ENCODE results near the gene TP53BP2. TPM values are rescaled to one million over a fixed set of nuclear protein-coding genes. Genes with fewer than 3 reads are reported as not detected.

Gene TP53BP2
- total RNA-seq, 1 experiment from 2014 or later = 38.2 TPM

DNA sequence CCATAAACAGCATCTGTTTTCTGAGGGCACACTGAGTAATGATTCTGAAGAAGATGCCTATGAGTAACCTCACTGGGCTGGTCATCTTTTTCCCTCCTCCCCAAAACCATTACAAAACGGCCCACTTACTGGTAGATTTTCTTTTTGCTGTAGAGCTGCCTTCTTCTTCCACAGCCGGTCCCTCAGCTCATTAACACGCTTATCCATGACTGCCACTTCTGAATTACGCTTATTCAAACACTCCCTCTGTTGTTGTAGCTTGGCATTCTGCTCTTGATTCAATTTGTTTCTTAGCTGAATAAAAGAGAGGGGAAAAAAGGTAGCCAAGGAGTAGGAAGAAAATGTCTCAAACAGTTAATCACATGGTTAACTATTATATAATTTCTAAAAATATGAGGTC, 43.1 kb downstream of the TP53BP2 start:
- no peak overlapping the region for H3K4me2 ChIP-seq (ENCODE audit: low read length)
- intact Hi-C loops (cut with micrococcal nuclease) = no loop called here
- H3K9me2 ChIP-seq (ENCODE audit: insufficient read depth) = no peaks in the 10 kb centered on the region
- no peak overlapping the region for H3K4me3 ChIP-seq (replicated peaks in 1 of 2; ENCODE audit: low read depth in 1 of 2, low read length in 2 of 2)
- BruUV-seq (replicated peaks) = no TSS peak
- DNase-seq (ENCODE audit: low read depth, low spot score) (no peak), ATAC-seq (no peak)
- no peaks in the 10 kb centered on the region for H3K79me2 ChIP-seq (ENCODE audit: insufficient read depth, low read length)
- H2AFZ ChIP-seq (ENCODE audit: low read depth, low read length, poor library complexity, severe bottlenecking) = no peak overlapping the region
- H3K27ac ChIP-seq (ENCODE audit: low read depth, low read length) = no peak overlapping the region
- ChIA-PET POLR2A (no interaction called here), RAD21 (ENCODE audit: low non-redundant PET in 1 of 2, low total read pairs in 2 of 2, uncharacterized antibody in 2 of 2, unreplicated experiment in 2 of 2) (interaction anchor here in 1 of 2 experiments (0.6 kb wide), 1 partner anchor 301 kb away, joined by 10 read pairs; no protein-coding TSS in a partner anchor), CTCF (no interaction called here)
- no peak overlapping the region for H3K9ac ChIP-seq (ENCODE audit: low read length)
- TF ChIP-seq ZFX (IDR thresholded peaks at IDR 0.05) = no peak
- no peak for TF ChIP-seq EZH2 (IDR thresholded peaks at IDR 0.05)
- no peak for TF ChIP-seq POLR2A (IDR thresholded peaks at IDR 0.05; ENCODE audit: borderline replicate concordance, extremely low read depth, insufficient read depth, insufficient read length)
- TF ChIP-seq RAD21 (IDR thresholded peaks at IDR 0.05; ENCODE audit: low read depth) = no peak
- TF ChIP-seq CBX3 (IDR thresholded peaks at IDR 0.05; ENCODE audit: low read depth) = no peak
- no peak for TF ChIP-seq REST (IDR thresholded peaks at IDR 0.05; ENCODE audit: low read depth)
- no peaks in the 10 kb centered on the region for H3K4me1 ChIP-seq (ENCODE audit: control insufficient read depth in 1 of 2, insufficient read depth in 2 of 2, low read length in 2 of 2)
- no peaks in the 10 kb centered on the region for H4K20me1 ChIP-seq (ENCODE audit: insufficient read depth)
- peaks cover 18 to 45% of the 10 kb centered on the region in 2 experiments; a peak in 3 of 4 replicates for H3K36me3 ChIP-seq (ENCODE audit: control insufficient read depth in 1 of 2, insufficient read depth in 2 of 2, low read length in 2 of 2)
- no peaks in the 10 kb centered on the region for H3K27me3 ChIP-seq (ENCODE audit: insufficient read depth, low read length)
- no peaks in the 10 kb centered on the region for H3K9me3 ChIP-seq (ENCODE audit: control insufficient read depth in 1 of 2, insufficient read depth in 1 of 2, low read depth in 1 of 2, low read length in 2 of 2)

DNA sequence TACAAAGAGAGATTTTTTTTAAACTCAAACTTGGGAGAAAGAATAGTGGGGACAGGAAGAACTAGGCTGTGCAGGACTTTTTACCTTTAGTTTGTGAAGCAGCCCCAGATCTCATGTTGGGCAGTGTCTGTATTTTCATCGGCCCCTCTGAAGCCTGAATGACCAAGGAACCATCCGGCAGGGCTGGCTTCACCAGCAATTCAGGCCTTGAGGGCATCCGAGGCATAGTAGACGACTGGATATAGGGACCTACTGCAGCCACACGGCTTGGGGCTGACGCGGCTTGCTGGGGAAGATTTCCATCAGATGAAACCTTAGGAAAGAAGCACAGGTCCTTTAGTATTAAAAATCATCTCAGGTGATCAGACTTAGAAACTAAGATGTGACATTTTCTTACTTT, 43.7 kb downstream of the TP53BP2 start:
- Histone ChIP-seq H3K9me2 (ENCODE audit: insufficient read depth) (no peaks in the 10 kb centered on the region), H3K79me2 (ENCODE audit: insufficient read depth, low read length) (no peaks in the 10 kb centered on the region), H3K36me3 (ENCODE audit: control insufficient read depth in 1 of 2, insufficient read depth in 2 of 2, low read length in 2 of 2) (peaks cover 18 to 45% of the 10 kb centered on the region in 2 experiments; a peak in 3 of 4 replicates), H3K9me3 (ENCODE audit: control insufficient read depth in 1 of 2, insufficient read depth in 1 of 2, low read depth in 1 of 2, low read length in 2 of 2) (no peaks in the 10 kb centered on the region), H3K27me3 (ENCODE audit: insufficient read depth, low read length) (no peaks in the 10 kb centered on the region), H3K9ac (ENCODE audit: low read length) (no peak overlapping the region), H3K27ac (ENCODE audit: low read depth, low read length) (no peak overlapping the region), H3K4me2 (ENCODE audit: low read length) (no peak overlapping the region), H2AFZ (ENCODE audit: low read depth, low read length, poor library complexity, severe bottlenecking) (no peak overlapping the region), H3K4me3 (replicated peaks in 1 of 2; ENCODE audit: low read depth in 1 of 2, low read length in 2 of 2) (no peak overlapping the region), H4K20me1 (ENCODE audit: insufficient read depth) (no peaks in the 10 kb centered on the region), H3K4me1 (ENCODE audit: control insufficient read depth in 1 of 2, insufficient read depth in 2 of 2, low read length in 2 of 2) (no peaks in the 10 kb centered on the region)
- DNase-seq (ENCODE audit: low read depth, low spot score) (no peak), ATAC-seq (no peak)
- RAD21 ChIA-PET (ENCODE audit: low non-redundant PET in 1 of 2, low total read pairs in 2 of 2, uncharacterized antibody in 2 of 2, unreplicated experiment in 2 of 2) = no interaction called here
- CTCF ChIA-PET = no interaction called here
- intact Hi-C loops (cut with micrococcal nuclease) = no loop called here
- BruUV-seq (replicated peaks) = no TSS peak
- TF ChIP-seq SP1 (IDR thresholded peaks at IDR 0.05; ENCODE audit: low read depth) (no peak), CTCF (IDR thresholded peaks at IDR 0.05 in 2 of 3, conservative IDR thresholded peaks at IDR 0.05 in 1 of 3; ENCODE audit: borderline replicate concordance in 1 of 3, insufficient read depth in 1 of 3, low read depth in 2 of 3, low read length in 2 of 3) (no peak), TCF7L2 (IDR thresholded peaks at IDR 0.05; ENCODE audit: borderline replicate concordance, extremely low read depth, insufficient read depth, insufficient read length) (no peak), REST (IDR thresholded peaks at IDR 0.05; ENCODE audit: low read depth) (no peak), SIN3A (IDR thresholded peaks at IDR 0.05; ENCODE audit: low read depth) (no peak)
- POLR2A ChIA-PET = no interaction called here

All from HCT116 (cell line).